Heart right ventricle (tissue), 16 donors: Measurements from ENCODE around the gene PLEKHS1. TPM values are rescaled to one million over a fixed set of nuclear protein-coding genes. Genes with fewer than 3 reads are reported as not detected.

Experiments
- ATAC-seq, 8 donors: fragments of 200-7000 bp; cut with Tn5 transposase; one replicate each; pipeline ENCODE4 v1.9.1; 2020; ENCODE audit warnings: mild to moderate bottlenecking in 8 of 8, moderate library complexity in 8 of 8, moderate number of reproducible peaks in 1 of 8
- DNase-seq, 2 donors: peaks; one replicate each; pipeline ENCODE4 v3.0.0-alpha.2; 2020
- H3K27ac ChIP-seq, 10 donors: fragments of 200-600 bp; sonication (generic) in 2 of 10; one replicate each; pipeline versions ENCODE4 v1.5.0 to v1.8.0; 2020 to 2022; ENCODE audit warnings: mild to moderate bottlenecking in 3 of 10
- H3K27me3 ChIP-seq, 7 donors: fragments of 200-600 bp; one replicate each; pipeline ENCODE4 v1.8.0; 2021 to 2022; ENCODE audit warnings: mild to moderate bottlenecking in 2 of 7
- H3K36me3 ChIP-seq, 9 donors: fragments of 200-600 bp; sonication (generic) in 1 of 9; one replicate each; pipeline versions ENCODE4 v1.5.0 to v1.8.0; 2020 to 2022; ENCODE audit warnings: mild to moderate bottlenecking in 2 of 9
- H3K4me1 ChIP-seq, 9 donors: fragments of 200-600 bp; sonication (generic) in 1 of 9; one replicate each; pipeline versions ENCODE4 v1.5.0 to v1.8.0; 2020 to 2022; ENCODE audit warnings: mild to moderate bottlenecking in 4 of 9
- H3K4me3 ChIP-seq, 10 donors: fragments of 200-600 bp; sonication (generic) in 2 of 10; one replicate each; pipeline versions ENCODE4 v1.5.0 to v1.8.0; 2020 to 2022; ENCODE audit warnings: mild to moderate bottlenecking in 7 of 10, moderate library complexity in 2 of 10
- H3K9me3 ChIP-seq, 11 donors: fragments of 200-600 bp in 10 of 11; sonication (generic) in 2 of 11; one replicate each; pipeline versions ENCODE4 v1.5.0 to v1.8.0; 2013 to 2022; ENCODE audit warnings: mild to moderate bottlenecking in 2 of 11, control low read depth in 1 of 11, moderate library complexity in 1 of 11
- WGBS, 2 donors: extraction: QIAGEN DNeasy Blood & Tissue Kit; methylation state at CpG; one replicate each; pipeline ENCODE4 v1.1.7; 2013; ENCODE audit warnings: inconsistent platforms in 1 of 2; 5-methylcytosine and 5-hydroxymethylcytosine counted together
- intact Hi-C, 10 donors: fragments of 100-400 bp; cut with DNase I; formaldehyde crosslinking; loops; one replicate each; pipeline versions ENCODE4 v1.11.1 to v1.14.2; 2022
- polyA plus RNA-seq, 2 donors: library from polyadenylated mRNA; stranded (reverse); fragments of 200-250 nt; gene quantifications; one replicate each; pipeline ENCODE4 v1.2.3, GENCODE V29; 2013
- total RNA-seq, 10 donors: library from RNA; stranded (reverse); fragmentation: NEBNext Ultra II Directional in 3 of 10; extraction: Animal tissue kit (Norgen Biotek cat#: 25700) in 3 of 10; gene quantifications; one replicate each; pipeline versions ENCODE4 v1.2.1 to v1.2.4, GENCODE V29; 2021 to 2023
- TF ChIP-seq, protein P1 (sequence below), 9 donors: fragments of 200-600 bp; sonication (generic) in 2 of 9; IDR thresholded peaks; one replicate each; pipeline versions ENCODE4 v1.5.0 to v1.8.0; 2021 to 2022; ENCODE audit warnings: antibody characterized with exemption in 9 of 9, mild to moderate bottlenecking in 5 of 9, moderate library complexity in 1 of 9
- donor health status: Arrhythmogenic right ventricular cardiomyopathy.
- donor health status: ischemic (EF 13 %, LVEDD 7.1; RV severe dilation, severe dysfunction).
- donor health status: healthy with polysubstance abuse.
- donor health status: DM: no; HTN: yes; CAD: no.
- donor health status: DM: no; HTN: no; CAD: no.
- donor health status: ischemic (EF 25% LVEDD 6.9; RV normal size, moderate dysfunction).
- donor health status: ischemic (EF 25% LVEDD 5.7; RV mildly dilated, moderate dysfunction).
- donor health status: healthy.
- donor health status: DM: yes; HTN: yes; CAD: no.
- donor health status: Ischemic cardiomyopathy.
- donor health status: ischemic (EF 35%, LVEDD 5.7; RV mildly dilated, moderate dysfunction).
- donor health status: nonischemic (EF 11% LVEDD 7.7; RV severe dilation, severe dysfunction).
- donor health status: DM: yes; HTN: yes; CAD: no.
- donor health status: PGD.
- donor health status: ischemic (EF 29% LVEDD 5.4; RV normal size, mild dysfunction).
- donor health status: nonischemic (EF 23%, LVEDD 6.1; RV moderate dilation, normal function).

The PLEKHS1 gene
- total and polyA plus RNA-seq, 12 donors, result 0.01 TPM; not detected in 11

DNA sequence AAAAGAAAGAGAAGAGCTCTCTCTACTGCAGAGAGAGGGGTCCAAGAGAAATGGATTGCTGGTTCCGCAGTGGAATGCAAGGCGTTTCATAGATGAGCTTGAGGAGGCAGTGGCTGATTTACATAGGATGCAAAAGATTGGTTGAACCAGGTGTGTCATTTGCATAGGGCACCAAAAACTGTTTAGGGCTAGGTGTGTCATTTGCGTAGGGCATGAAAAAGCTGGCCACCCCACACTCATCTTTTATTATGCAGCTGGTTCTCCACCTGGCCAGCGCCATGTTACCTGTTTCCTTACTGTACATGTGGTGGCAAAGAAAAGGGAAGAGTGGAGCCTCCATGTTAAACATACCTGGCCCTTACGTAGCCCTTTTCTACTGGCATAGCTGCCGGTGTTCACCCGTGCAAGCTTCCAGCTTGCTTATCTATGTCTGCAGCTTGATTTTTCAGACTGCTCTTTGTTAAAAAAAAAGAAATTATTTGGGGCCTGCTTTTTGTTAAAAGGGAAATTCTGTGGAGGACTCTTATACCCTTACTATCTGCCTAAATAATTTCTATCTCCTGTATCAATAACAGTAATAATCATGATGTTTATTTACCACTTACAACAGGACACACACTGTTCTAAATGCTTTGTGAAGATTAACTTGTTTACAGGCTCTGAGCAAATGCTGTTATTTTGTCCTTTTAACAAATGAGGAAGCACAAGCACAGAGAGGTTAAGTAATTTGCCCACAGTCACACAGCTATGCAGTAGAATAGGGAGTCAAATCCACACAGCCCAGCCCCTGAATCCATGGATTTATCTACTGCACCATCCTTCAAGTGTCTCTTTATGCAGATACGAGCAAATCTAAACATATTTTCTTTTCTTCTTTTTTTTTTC is 38.5 kb upstream of the PLEKHS1 start:
- H3K9me3 ChIP-seq, result peaks cover 0 to 5% (median 0%) of the 10 kb centered on the region in 11 donors
- H3K27me3 ChIP-seq, result no peaks in the 10 kb centered on the region
- WGBS, 2 donors, result 81 to 89% methylated on average over 8 of the region's 8 CpGs
- intact Hi-C loops, result loop anchor here in 1 of 10 donors (10.0 kb wide), 1 partner anchor 392 kb away; no protein-coding TSS in a partner anchor
- TF ChIP-seq, protein P1, sequence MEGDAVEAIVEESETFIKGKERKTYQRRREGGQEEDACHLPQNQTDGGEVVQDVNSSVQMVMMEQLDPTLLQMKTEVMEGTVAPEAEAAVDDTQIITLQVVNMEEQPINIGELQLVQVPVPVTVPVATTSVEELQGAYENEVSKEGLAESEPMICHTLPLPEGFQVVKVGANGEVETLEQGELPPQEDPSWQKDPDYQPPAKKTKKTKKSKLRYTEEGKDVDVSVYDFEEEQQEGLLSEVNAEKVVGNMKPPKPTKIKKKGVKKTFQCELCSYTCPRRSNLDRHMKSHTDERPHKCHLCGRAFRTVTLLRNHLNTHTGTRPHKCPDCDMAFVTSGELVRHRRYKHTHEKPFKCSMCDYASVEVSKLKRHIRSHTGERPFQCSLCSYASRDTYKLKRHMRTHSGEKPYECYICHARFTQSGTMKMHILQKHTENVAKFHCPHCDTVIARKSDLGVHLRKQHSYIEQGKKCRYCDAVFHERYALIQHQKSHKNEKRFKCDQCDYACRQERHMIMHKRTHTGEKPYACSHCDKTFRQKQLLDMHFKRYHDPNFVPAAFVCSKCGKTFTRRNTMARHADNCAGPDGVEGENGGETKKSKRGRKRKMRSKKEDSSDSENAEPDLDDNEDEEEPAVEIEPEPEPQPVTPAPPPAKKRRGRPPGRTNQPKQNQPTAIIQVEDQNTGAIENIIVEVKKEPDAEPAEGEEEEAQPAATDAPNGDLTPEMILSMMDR (IDR thresholded peaks at IDR 0.05), result no peak
- no peak for DNase-seq
- peaks cover 0 to 41% (median 4%) of the 10 kb centered on the region in 9 donors for H3K36me3 ChIP-seq
- H3K27ac ChIP-seq, result no peak overlapping the region
- peaks cover 0 to 32% (median 22%) of the 10 kb centered on the region in 9 donors for H3K4me1 ChIP-seq
- ATAC-seq, result no peak
- no peak overlapping the region for H3K4me3 ChIP-seq

DNA sequence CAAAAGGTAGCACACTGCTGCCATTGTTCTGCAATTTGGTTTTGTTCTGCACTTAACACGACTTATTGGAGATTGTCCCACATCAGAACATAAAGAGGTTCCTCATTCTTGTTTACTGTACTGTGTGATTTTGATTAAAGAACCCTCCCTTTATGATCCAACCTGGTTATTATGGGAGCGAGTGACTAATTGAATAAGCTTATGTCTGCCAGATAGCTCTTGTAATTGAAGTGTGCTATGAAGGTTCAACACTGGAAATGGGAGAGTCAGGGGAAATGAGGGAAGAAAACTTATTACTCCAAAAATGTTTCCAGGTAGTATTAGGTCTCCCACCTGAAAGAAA is 37.9 kb upstream of the PLEKHS1 start:
- Histone ChIP-seq H3K9me3 (peaks cover 0 to 9% (median 0%) of the 10 kb centered on the region in 11 donors), H3K36me3 (peaks cover 0 to 42% (median 4%) of the 10 kb centered on the region in 9 donors)

DNA sequence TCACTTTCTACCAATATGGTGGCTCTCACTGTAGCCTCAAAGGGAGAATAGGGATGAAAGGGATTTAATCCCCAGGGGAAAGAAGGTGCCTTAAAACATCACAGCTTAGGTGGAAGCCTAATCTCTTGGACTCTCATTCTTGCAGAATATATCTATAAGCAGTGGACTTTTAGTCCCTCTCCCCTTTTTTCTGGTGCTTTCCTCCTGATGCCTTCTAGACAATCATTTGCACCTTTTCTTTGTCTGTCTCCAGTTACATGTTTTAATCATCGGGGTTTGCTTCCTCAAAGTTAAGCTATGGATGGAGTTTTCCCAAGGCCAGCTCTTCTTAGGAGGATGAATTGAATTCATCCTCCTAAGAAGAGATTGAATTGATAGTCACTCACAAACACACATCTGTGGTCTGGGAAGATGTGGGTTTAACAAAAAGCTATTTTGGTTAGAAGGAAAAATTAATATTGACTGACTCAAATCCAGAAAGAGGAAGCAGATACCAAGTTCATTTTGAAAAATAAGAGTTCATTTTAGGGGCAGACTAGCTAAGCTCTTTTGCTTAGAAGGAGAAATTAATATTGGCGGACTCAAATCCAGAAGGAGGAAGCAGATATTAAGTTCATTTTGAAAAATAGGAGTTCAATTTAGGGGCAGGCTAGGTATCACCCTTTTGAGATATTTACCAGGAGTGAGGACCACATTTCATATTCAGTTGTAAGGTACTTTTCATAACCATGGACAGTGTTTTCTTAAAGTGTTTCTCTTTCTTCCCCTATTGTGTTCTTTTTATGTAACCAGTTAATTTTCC is 35.2 kb upstream of the PLEKHS1 start:
- H3K27me3 ChIP-seq, result no peaks in the 10 kb centered on the region
- DNase-seq, result no peak
- TF ChIP-seq, protein P1 (IDR thresholded peaks at IDR 0.05), result no peak
- no peak overlapping the region for H3K27ac ChIP-seq
- peaks cover 0 to 9% (median 0%) of the 10 kb centered on the region in 11 donors for H3K9me3 ChIP-seq
- intact Hi-C loops, result loop anchor here in 1 of 10 donors (10.0 kb wide), 1 partner anchor 388 kb away; no protein-coding TSS in a partner anchor
- no peak overlapping the region for H3K4me3 ChIP-seq
- H3K36me3 ChIP-seq, result peaks cover 0 to 51% (median 4%) of the 10 kb centered on the region in 9 donors
- 74 to 94% methylated on average over 2 of the region's 2 CpGs for WGBS, 2 donors
- no peak for ATAC-seq
- H3K4me1 ChIP-seq, result peaks cover 0 to 8% (median 2%) of the 10 kb centered on the region in 9 donors

More for the DNA sequence above, 37.9 kb upstream of the PLEKHS1 start:
- Histone ChIP-seq H3K27ac (no peak overlapping the region), H3K27me3 (no peaks in the 10 kb centered on the region), H3K4me3 (no peak overlapping the region), H3K4me1 (peaks cover 0 to 31% (median 21%) of the 10 kb centered on the region in 9 donors)
- TF ChIP-seq, protein P1 (IDR thresholded peaks at IDR 0.05), result no peak
- ATAC-seq (no peak), DNase-seq (no peak)
- intact Hi-C loops, result loop anchor here in 1 of 10 donors (10.0 kb wide), 1 partner anchor 391 kb away; no protein-coding TSS in a partner anchor
- 84 to 89% methylated on average over 2 of the region's 2 CpGs for WGBS, 2 donors
